ENCODE data around the gene PARD3.

PARD3 gene

DNA sequence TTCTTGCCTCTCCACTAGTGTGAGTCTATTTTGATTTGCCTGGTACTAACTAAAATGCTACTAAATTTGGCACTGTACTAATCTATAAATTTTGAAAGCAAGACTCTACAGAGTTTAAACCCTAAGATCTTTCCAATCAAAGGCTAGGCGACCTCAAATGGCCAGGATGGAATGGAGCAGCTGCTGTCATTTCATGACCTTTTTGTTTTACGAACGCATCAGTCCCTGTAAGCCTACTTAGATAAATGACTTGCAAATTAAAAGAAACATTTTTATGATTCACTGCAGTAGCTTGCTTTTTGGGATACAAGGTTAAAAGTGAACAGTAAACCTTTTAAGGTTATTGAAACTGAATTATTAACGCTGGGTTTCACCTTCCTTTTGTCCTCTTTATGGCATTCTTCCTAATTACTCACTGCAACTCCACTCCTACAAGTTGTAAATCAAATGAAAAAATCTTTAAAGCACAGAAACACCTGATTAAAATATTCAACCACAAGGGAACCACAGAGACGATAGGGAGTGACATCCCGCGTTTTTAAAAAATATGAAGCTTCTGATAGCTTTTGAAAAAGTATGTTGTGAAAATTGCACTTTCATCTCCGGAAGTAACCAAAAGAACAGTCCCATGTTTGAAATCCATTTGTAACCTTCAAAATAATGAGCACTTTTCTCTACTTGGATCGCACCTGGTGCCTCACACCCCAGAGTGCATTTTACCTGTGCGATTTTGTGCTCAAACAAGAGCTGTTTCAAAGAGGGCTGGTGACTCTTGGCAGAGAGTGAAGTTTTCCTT, 595.1 kb downstream of the PARD3 start:
- Histone ChIP-seq H3K27me3 (ENCODE audit: insufficient read depth, low read length) (no peaks in the 10 kb centered on the region), H3K36me3 (ENCODE audit: control insufficient read depth in 1 of 2, insufficient read depth in 2 of 2, low read length in 2 of 2) (no peaks in the 10 kb centered on the region), H4K91ac (ENCODE audit: low read depth, low read length) (no peak overlapping the region), H3K18ac (ENCODE audit: low read length) (no peak overlapping the region), H3K4me2 (ENCODE audit: low read length) (no peak overlapping the region), H2BK12ac (ENCODE audit: low read length) (no peak overlapping the region), H2AK5ac (ENCODE audit: low read length) (no peak overlapping the region), H2BK5ac (ENCODE audit: low read depth, low read length, poor library complexity) (no peak overlapping the region), H3K9ac (ENCODE audit: low read length) (peak overlapping the region; percentile 21), H3K23ac (ENCODE audit: low read length) (no peak overlapping the region), H3K4ac (ENCODE audit: low read depth, low read length) (no peak overlapping the region), H4K8ac (ENCODE audit: low read depth, low read length) (no peak overlapping the region), H3K4me3 (ENCODE audit: low read depth, low read length) (no peak overlapping the region), H2AFZ (ENCODE audit: insufficient read depth, low read length, poor library complexity) (no peak overlapping the region), H3K79me1 (ENCODE audit: low read length) (no peaks in the 10 kb centered on the region), H3K4me1 (ENCODE audit: control insufficient read depth in 1 of 2, insufficient read depth in 2 of 2, low read length in 2 of 2) (peaks cover 0 to 2% of the 10 kb centered on the region in 2 experiments), H3K9me3 (ENCODE audit: insufficient read depth, low read depth, low read length) (no peaks in the 10 kb centered on the region), H4K12ac (ENCODE audit: low read depth, low read length) (no peak overlapping the region), H3K79me2 (ENCODE audit: control insufficient read depth, insufficient read depth, low read length, poor library complexity) (no peaks in the 10 kb centered on the region), H2BK120ac (ENCODE audit: insufficient read depth, low read length, poor library complexity) (no peak overlapping the region), H3K27ac (ENCODE audit: low read depth, low read length) (no peak overlapping the region), H3K14ac (ENCODE audit: low read length) (no peak overlapping the region)
- DNase-seq = no peak
- WGBS (ENCODE audit: extremely low coverage, insufficient coverage, insufficient read length) = no CpG with 5 or more reads among the region's 10 CpGs

- Histone ChIP-seq H3K4ac (ENCODE audit: low read depth, low read length) (no peak overlapping the region), H2BK5ac (ENCODE audit: low read depth, low read length, poor library complexity) (no peak overlapping the region), H2AK5ac (ENCODE audit: low read length) (no peak overlapping the region), H3K27ac (ENCODE audit: low read depth, low read length) (no peak overlapping the region), H3K79me2 (ENCODE audit: control insufficient read depth, insufficient read depth, low read length, poor library complexity) (no peaks in the 10 kb centered on the region), H3K9ac (ENCODE audit: low read length) (no peak overlapping the region), H3K27me3 (ENCODE audit: insufficient read depth, low read length) (no peaks in the 10 kb centered on the region), H3K36me3 (ENCODE audit: control insufficient read depth in 1 of 2, insufficient read depth in 2 of 2, low read length in 2 of 2) (no peaks in the 10 kb centered on the region), H4K91ac (ENCODE audit: low read depth, low read length) (no peak overlapping the region), H3K23ac (ENCODE audit: low read length) (no peak overlapping the region), H3K18ac (ENCODE audit: low read length) (no peak overlapping the region), H3K4me1 (ENCODE audit: control insufficient read depth in 1 of 2, insufficient read depth in 2 of 2, low read length in 2 of 2) (no peaks in the 10 kb centered on the region), H3K79me1 (ENCODE audit: low read length) (no peaks in the 10 kb centered on the region), H2BK120ac (ENCODE audit: insufficient read depth, low read length, poor library complexity) (no peak overlapping the region), H4K12ac (ENCODE audit: low read depth, low read length) (no peak overlapping the region), H3K4me3 (ENCODE audit: low read depth, low read length) (no peak overlapping the region), H2AFZ (ENCODE audit: insufficient read depth, low read length, poor library complexity) (no peak overlapping the region), H3K9me3 (ENCODE audit: insufficient read depth, low read depth, low read length) (no peaks in the 10 kb centered on the region), H4K8ac (ENCODE audit: low read depth, low read length) (no peak overlapping the region), H2BK12ac (ENCODE audit: low read length) (no peak overlapping the region), H3K4me2 (ENCODE audit: low read length) (no peak overlapping the region), H3K14ac (ENCODE audit: low read length) (no peak overlapping the region)
- no peak for DNase-seq
- WGBS (ENCODE audit: extremely low coverage, insufficient coverage, insufficient read length) = no CpG with 5 or more reads among the region's 7 CpGs
Observed at GRCh38 chr10:34217524-34217923, 597.6 kb downstream of the PARD3 start.

DNA sequence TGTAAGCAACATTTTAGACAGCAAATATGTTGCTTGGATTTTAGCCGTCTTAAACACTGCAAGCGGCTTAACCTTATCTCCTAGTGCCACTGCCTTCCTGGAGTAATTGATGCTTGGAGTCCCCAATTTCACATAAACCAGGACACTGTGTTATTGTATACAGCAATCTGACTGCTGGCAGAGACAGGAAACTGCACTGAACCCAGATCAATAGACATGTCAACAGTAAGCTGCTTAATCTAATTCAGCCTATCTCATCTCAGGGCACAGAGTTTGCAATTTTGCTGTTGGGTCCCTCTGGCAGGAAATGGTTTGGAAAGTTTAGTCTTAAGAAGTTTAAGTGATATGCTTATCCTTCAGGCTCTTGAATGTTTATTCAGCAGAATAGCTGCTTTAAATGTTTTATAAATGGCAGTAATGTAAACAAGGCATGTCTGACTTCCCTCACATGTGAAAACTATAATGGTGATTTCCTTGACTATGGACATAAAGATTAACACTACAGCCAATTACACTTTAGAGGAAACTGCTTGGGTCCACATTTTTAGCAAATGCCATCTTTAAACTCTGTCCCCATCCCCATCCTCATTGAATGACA, 598.6 kb downstream of the PARD3 start:
- H3K79me2 ChIP-seq (ENCODE audit: control insufficient read depth, insufficient read depth, low read length, poor library complexity) = no peaks in the 10 kb centered on the region
- no peak overlapping the region for H3K27ac ChIP-seq (ENCODE audit: low read depth, low read length)
- no peak for DNase-seq
- no peaks in the 10 kb centered on the region for H3K36me3 ChIP-seq (ENCODE audit: control insufficient read depth in 1 of 2, insufficient read depth in 2 of 2, low read length in 2 of 2)
- H2BK12ac ChIP-seq (ENCODE audit: low read length) = no peak overlapping the region
- H2AK5ac ChIP-seq (ENCODE audit: low read length) = no peak overlapping the region
- no peak overlapping the region for H3K18ac ChIP-seq (ENCODE audit: low read length)
- no peak overlapping the region for H4K8ac ChIP-seq (ENCODE audit: low read depth, low read length)
- no peaks in the 10 kb centered on the region for H3K79me1 ChIP-seq (ENCODE audit: low read length)
- H3K27me3 ChIP-seq (ENCODE audit: insufficient read depth, low read length) = no peaks in the 10 kb centered on the region
- no peak overlapping the region for H3K4me2 ChIP-seq (ENCODE audit: low read length)
- no peak overlapping the region for H4K91ac ChIP-seq (ENCODE audit: low read depth, low read length)
- H3K4me1 ChIP-seq (ENCODE audit: control insufficient read depth in 1 of 2, insufficient read depth in 2 of 2, low read length in 2 of 2) = no peaks in the 10 kb centered on the region
- H3K9ac ChIP-seq (ENCODE audit: low read length) = no peak overlapping the region
- H2BK120ac ChIP-seq (ENCODE audit: insufficient read depth, low read length, poor library complexity) = no peak overlapping the region
- H3K14ac ChIP-seq (ENCODE audit: low read length) = no peak overlapping the region
- H3K9me3 ChIP-seq (ENCODE audit: insufficient read depth, low read depth, low read length) = no peaks in the 10 kb centered on the region
- H4K12ac ChIP-seq (ENCODE audit: low read depth, low read length) = no peak overlapping the region
- no CpG with 5 or more reads among the region's 2 CpGs for WGBS (ENCODE audit: extremely low coverage, insufficient coverage, insufficient read length)
- no peak overlapping the region for H3K4ac ChIP-seq (ENCODE audit: low read depth, low read length)
- no peak overlapping the region for H2BK5ac ChIP-seq (ENCODE audit: low read depth, low read length, poor library complexity)
- H2AFZ ChIP-seq (ENCODE audit: insufficient read depth, low read length, poor library complexity) = no peak overlapping the region
- H3K23ac ChIP-seq (ENCODE audit: low read length) = no peak overlapping the region
- no peak overlapping the region for H3K4me3 ChIP-seq (ENCODE audit: low read depth, low read length)

DNA sequence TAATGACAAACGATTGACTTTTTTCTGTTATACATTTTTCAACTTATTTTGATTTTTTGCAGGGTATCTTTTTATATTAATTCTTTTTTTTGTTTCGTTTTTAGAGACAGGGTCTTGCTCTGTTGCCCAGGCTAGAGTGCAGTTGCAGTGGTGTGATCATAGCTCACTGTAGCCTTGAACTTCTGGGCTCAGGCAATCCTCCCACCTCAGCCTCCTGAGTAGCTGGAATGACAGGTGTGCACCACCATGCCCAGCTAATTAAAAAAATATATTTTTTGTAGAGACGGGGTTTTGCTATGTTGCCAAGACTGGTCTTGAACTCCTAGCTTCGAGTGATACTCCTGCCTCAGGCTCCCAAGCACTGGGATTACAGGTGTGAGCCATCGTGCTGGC, 601.3 kb downstream of the PARD3 start:
- Histone ChIP-seq H3K4me3 (ENCODE audit: low read depth, low read length) (no peak overlapping the region), H4K91ac (ENCODE audit: low read depth, low read length) (no peak overlapping the region), H2AFZ (ENCODE audit: insufficient read depth, low read length, poor library complexity) (no peak overlapping the region), H2BK120ac (ENCODE audit: insufficient read depth, low read length, poor library complexity) (no peak overlapping the region), H3K36me3 (ENCODE audit: control insufficient read depth in 1 of 2, insufficient read depth in 2 of 2, low read length in 2 of 2) (no peaks in the 10 kb centered on the region), H3K4ac (ENCODE audit: low read depth, low read length) (no peak overlapping the region), H4K12ac (ENCODE audit: low read depth, low read length) (no peak overlapping the region), H3K4me2 (ENCODE audit: low read length) (no peak overlapping the region), H3K27ac (ENCODE audit: low read depth, low read length) (no peak overlapping the region), H2BK12ac (ENCODE audit: low read length) (no peak overlapping the region), H3K14ac (ENCODE audit: low read length) (no peak overlapping the region), H3K23ac (ENCODE audit: low read length) (no peak overlapping the region), H2BK5ac (ENCODE audit: low read depth, low read length, poor library complexity) (no peak overlapping the region), H4K8ac (ENCODE audit: low read depth, low read length) (no peak overlapping the region), H3K9me3 (ENCODE audit: insufficient read depth, low read depth, low read length) (no peaks in the 10 kb centered on the region), H3K79me2 (ENCODE audit: control insufficient read depth, insufficient read depth, low read length, poor library complexity) (no peaks in the 10 kb centered on the region), H3K18ac (ENCODE audit: low read length) (no peak overlapping the region), H3K9ac (ENCODE audit: low read length) (no peak overlapping the region), H3K79me1 (ENCODE audit: low read length) (no peaks in the 10 kb centered on the region), H3K27me3 (ENCODE audit: insufficient read depth, low read length) (no peaks in the 10 kb centered on the region), H3K4me1 (ENCODE audit: control insufficient read depth in 1 of 2, insufficient read depth in 2 of 2, low read length in 2 of 2) (no peaks in the 10 kb centered on the region), H2AK5ac (ENCODE audit: low read length) (no peak overlapping the region)
- no peak for DNase-seq
- no CpG with 5 or more reads among the region's 5 CpGs for WGBS (ENCODE audit: extremely low coverage, insufficient coverage, insufficient read length)

Measured in trophoblast cell (in vitro differentiated cells and primary cell).